Mesendoderm (in vitro differentiated cells): ENCODE data around the gene CHKB.
"Not testable (repeated sequence)": the region's sequence is repeated elsewhere in the genome, so short reads cannot be mapped to it uniquely, and the experiment has no call there.

Experiments
- DNase-seq: peaks from one replicate; pipeline ENCODE4 v3.0.0; 2013
- H2AK5ac ChIP-seq: 2 replicates; pipeline ENCODE4 v1.6.1; 2013; ENCODE audit warnings: low read length, inconsistent platforms
- H2BK120ac ChIP-seq: 2 replicates; pipeline ENCODE4 v1.6.1; 2013; ENCODE audit warnings: low read depth, mild to moderate bottlenecking, low read length, moderate library complexity, mixed read lengths
- H2BK15ac ChIP-seq: replicated peaks from 2 replicates; pipeline ENCODE4 v1.6.1; 2013; ENCODE audit warnings: low read depth, mild to moderate bottlenecking, moderate library complexity
- H2BK5ac ChIP-seq: 2 replicates; pipeline ENCODE4 v1.6.1; 2013; ENCODE audit warnings: low read length, inconsistent platforms
- H3K18ac ChIP-seq: 2 replicates; pipeline ENCODE4 v1.6.1; 2013; ENCODE audit warnings: mild to moderate bottlenecking, low read length, mixed read lengths
- H3K23ac ChIP-seq: one replicate; pipeline ENCODE4 v1.6.1; 2013; ENCODE audit warnings: low read length
- H3K27ac ChIP-seq: 2 replicates; pipeline ENCODE4 v1.5.1; 2013; ENCODE audit warnings: low read depth, mild to moderate bottlenecking, inconsistent platforms, low read length, moderate library complexity
- H3K27me3 ChIP-seq: 2 replicates; pipeline ENCODE4 v1.6.1; 2013; ENCODE audit warnings: low read length, control low read depth, mild to moderate bottlenecking, inconsistent platforms; ENCODE audit not compliant: insufficient read depth, poor library complexity
- H3K36me3 ChIP-seq: 2 replicates; pipeline ENCODE4 v1.6.1; 2013; ENCODE audit warnings: low read length, inconsistent platforms; ENCODE audit not compliant: control insufficient read depth, insufficient read depth
- H3K4ac ChIP-seq: one replicate; pipeline ENCODE4 v1.6.1; 2013; ENCODE audit warnings: low read depth, mild to moderate bottlenecking, low read length, moderate library complexity
- H3K4me1 ChIP-seq: 2 replicates; pipeline ENCODE4 v1.6.1; 2013; ENCODE audit warnings: low read depth, low read length, inconsistent platforms; ENCODE audit not compliant: control insufficient read depth
- H3K4me2 ChIP-seq: 2 replicates; pipeline ENCODE4 v1.6.1; 2013; ENCODE audit warnings: low read length
- H3K4me3 ChIP-seq: 2 replicates; pipeline ENCODE4 v1.5.1; 2013; ENCODE audit warnings: mild to moderate bottlenecking, low read length
- H3K56ac ChIP-seq: one replicate; pipeline ENCODE4 v1.6.1; 2013; ENCODE audit warnings: low read length
- H3K79me1 ChIP-seq: 2 replicates; pipeline ENCODE4 v1.6.1; 2013; ENCODE audit warnings: low read length, inconsistent platforms
- H3K79me2 ChIP-seq: 2 replicates; pipeline ENCODE4 v1.6.1; 2013; ENCODE audit warnings: mild to moderate bottlenecking, low read length; ENCODE audit not compliant: control insufficient read depth, insufficient read depth
- H3K9ac ChIP-seq: 2 replicates; pipeline ENCODE4 v1.6.1; 2013; ENCODE audit warnings: low read length, inconsistent platforms
- H4K5ac ChIP-seq: one replicate; pipeline ENCODE4 v1.6.1; 2013; ENCODE audit warnings: low read length
- H4K8ac ChIP-seq: one replicate; pipeline ENCODE4 v1.6.1; 2013; ENCODE audit warnings: low read depth, mild to moderate bottlenecking, control low read depth, low read length, moderate library complexity
- WGBS: extraction: QIAGEN DNeasy Blood & Tissue Kit; methylation state at CpG from one replicate; pipeline ENCODE4 v1.1.7; 2013; ENCODE audit warnings: low lambda C conversion rate, missing lambda C conversion rate; ENCODE audit not compliant: insufficient coverage; ENCODE audit errors: extremely low coverage; 5-methylcytosine and 5-hydroxymethylcytosine counted together

Gene CHKB

GRCh38 chr22:50542416-50542927 lies 40.2 kb downstream of the CHKB start:
- no peak overlapping the region for H3K18ac ChIP-seq
- no peaks in the 10 kb centered on the region for H3K79me2 ChIP-seq
- no peak for DNase-seq
- no peaks in the 10 kb centered on the region for H3K79me1 ChIP-seq
- H3K27ac ChIP-seq = no peak overlapping the region
- H2BK15ac ChIP-seq = no peak overlapping the region
- no peak overlapping the region for H2BK5ac ChIP-seq
- H3K4me1 ChIP-seq = no peaks in the 10 kb centered on the region
- H2BK120ac ChIP-seq = no peak overlapping the region
- H3K27me3 ChIP-seq = no peaks in the 10 kb centered on the region
- H3K36me3 ChIP-seq = no peaks in the 10 kb centered on the region
- no peak overlapping the region for H2AK5ac ChIP-seq
- WGBS = no CpG with 5 or more reads among the region's 19 CpGs
- H3K56ac ChIP-seq = no peak overlapping the region
- H3K4me2 ChIP-seq = no peak overlapping the region
- no peak overlapping the region for H3K4me3 ChIP-seq
- no peak overlapping the region for H4K5ac ChIP-seq
- H4K8ac ChIP-seq = no peak overlapping the region
- no peak overlapping the region for H3K9ac ChIP-seq
- H3K23ac ChIP-seq = no peak overlapping the region
- H3K4ac ChIP-seq = no peak overlapping the region

GRCh38 chr22:50541667-50542026 lies 41.0 kb downstream of the CHKB start:
- not testable (repeated sequence) for H3K79me2 ChIP-seq, H3K4me1 ChIP-seq, DNase-seq, H3K4ac ChIP-seq, H3K4me2 ChIP-seq, H3K9ac ChIP-seq, H2AK5ac ChIP-seq, H3K27ac ChIP-seq, H2BK120ac ChIP-seq, H3K23ac ChIP-seq, H3K79me1 ChIP-seq, H3K36me3 ChIP-seq, H4K5ac ChIP-seq, H3K56ac ChIP-seq, H2BK5ac ChIP-seq, H3K18ac ChIP-seq, H3K27me3 ChIP-seq, H4K8ac ChIP-seq, H2BK15ac ChIP-seq, H3K4me3 ChIP-seq
- no CpG with 5 or more reads among the region's 5 CpGs for WGBS

- Histone ChIP-seq H3K4me1 (no peaks in the 10 kb centered on the region), H3K23ac (no peak overlapping the region), H4K8ac (no peak overlapping the region), H3K4ac (no peak overlapping the region), H3K56ac (no peak overlapping the region), H4K5ac (no peak overlapping the region), H3K36me3 (no peaks in the 10 kb centered on the region), H3K79me1 (no peaks in the 10 kb centered on the region), H3K4me3 (no peak overlapping the region), H2BK15ac (no peak overlapping the region), H2AK5ac (no peak overlapping the region), H3K9ac (no peak overlapping the region), H2BK5ac (no peak overlapping the region), H3K4me2 (no peak overlapping the region), H3K27me3 (no peaks in the 10 kb centered on the region), H3K79me2 (no peaks in the 10 kb centered on the region), H2BK120ac (no peak overlapping the region), H3K27ac (no peak overlapping the region), H3K18ac (no peak overlapping the region)
- DNase-seq = no peak
- no CpG with 5 or more reads among the region's 10 CpGs for WGBS
Measured at GRCh38 chr22:50540381-50540780, 42.3 kb downstream of the CHKB start.

- Histone ChIP-seq H4K8ac (no peak overlapping the region), H2BK15ac (no peak overlapping the region), H3K27ac (no peak overlapping the region), H3K4me2 (no peak overlapping the region), H2BK5ac (no peak overlapping the region), H3K18ac (no peak overlapping the region), H3K79me2 (no peaks in the 10 kb centered on the region), H3K27me3 (no peaks in the 10 kb centered on the region), H2AK5ac (no peak overlapping the region), H3K4me1 (no peaks in the 10 kb centered on the region), H3K4me3 (no peak overlapping the region), H3K79me1 (no peaks in the 10 kb centered on the region), H2BK120ac (no peak overlapping the region), H3K9ac (no peak overlapping the region), H4K5ac (no peak overlapping the region), H3K36me3 (no peaks in the 10 kb centered on the region), H3K4ac (no peak overlapping the region), H3K56ac (no peak overlapping the region), H3K23ac (no peak overlapping the region)
- WGBS = 93% methylated on average over 2 of the region's 13 CpGs
- DNase-seq = no peak
Measured at GRCh38 chr22:50537765-50538164, 44.9 kb downstream of the CHKB start.

GRCh38 chr22:50536226-50536625 lies 46.4 kb downstream of the CHKB start:
- Histone ChIP-seq H3K79me1 (no peaks in the 10 kb centered on the region), H3K4ac (no peak overlapping the region), H4K8ac (no peak overlapping the region), H3K23ac (no peak overlapping the region), H3K18ac (no peak overlapping the region), H3K4me2 (no peak overlapping the region), H2BK15ac (no peak overlapping the region), H2BK120ac (no peak overlapping the region), H4K5ac (no peak overlapping the region), H3K4me1 (peaks cover under 1% of the 10 kb centered on the region), H3K36me3 (no peaks in the 10 kb centered on the region), H3K27ac (no peak overlapping the region), H3K56ac (no peak overlapping the region), H2BK5ac (no peak overlapping the region), H3K9ac (no peak overlapping the region), H3K27me3 (peaks cover 5% of the 10 kb centered on the region), H3K4me3 (no peak overlapping the region), H3K79me2 (no peaks in the 10 kb centered on the region), H2AK5ac (no peak overlapping the region)
- no CpG with 5 or more reads among the region's 3 CpGs for WGBS
- no peak for DNase-seq

- Histone ChIP-seq H3K23ac (no peak overlapping the region), H3K27ac (no peak overlapping the region), H3K79me1 (no peaks in the 10 kb centered on the region), H3K4me3 (no peak overlapping the region), H3K56ac (no peak overlapping the region), H3K4me2 (no peak overlapping the region), H3K9ac (no peak overlapping the region), H3K36me3 (no peaks in the 10 kb centered on the region), H3K18ac (no peak overlapping the region), H3K79me2 (no peaks in the 10 kb centered on the region), H2BK15ac (no peak overlapping the region), H4K5ac (no peak overlapping the region), H4K8ac (no peak overlapping the region), H2BK120ac (no peak overlapping the region), H3K4ac (no peak overlapping the region), H2AK5ac (no peak overlapping the region), H2BK5ac (no peak overlapping the region), H3K4me1 (peaks cover 3% of the 10 kb centered on the region), H3K27me3 (peaks cover 11% of the 10 kb centered on the region)
- no peak for DNase-seq
- WGBS = no CpG with 5 or more reads among the region's 8 CpGs
Measured at GRCh38 chr22:50535113-50535512, 47.5 kb downstream of the CHKB start.
